Right atrium auricular region (tissue), 2 donors: ENCODE measurements around the gene EN2. TPM values are rescaled to one million over a fixed set of nuclear protein-coding genes. Genes with fewer than 3 reads are reported as not detected.

Source experiments
- DNase-seq: peaks from one replicate; pipeline ENCODE4 v3.0.0-alpha.2; 2019; ENCODE audit warnings: low spot score
- H3K27ac ChIP-seq, 2 donors: fragments of 200-600 bp; sonication (generic); 1 replicate in 1 of 2; 2 replicates in 1 of 2; pipeline ENCODE4 v1.5.1; 2016 to 2019
- H3K27me3 ChIP-seq, 2 donors: fragments of 200-600 bp; sonication (generic); one replicate each; pipeline versions ENCODE4 v1.5.1 to v1.6.0; 2017 to 2019
- H3K36me3 ChIP-seq: fragments of 200-600 bp; sonication (generic); one replicate; pipeline ENCODE4 v1.5.1; 2016
- H3K4me1 ChIP-seq, 2 donors: fragments of 200-600 bp; sonication (generic); one replicate each; pipeline versions ENCODE4 v1.5.1 to v1.6.0; 2017 to 2019
- H3K4me3 ChIP-seq, 2 donors: fragments of 200-600 bp; sonication (generic); 1 replicate in 1 of 2; 2 replicates in 1 of 2; pipeline ENCODE4 v1.5.1; 2017 to 2019; ENCODE audit warnings: mild to moderate bottlenecking in 1 of 2, moderate library complexity in 1 of 2
- H3K9me3 ChIP-seq, 2 donors: fragments of 200-600 bp; sonication (generic); one replicate each; pipeline ENCODE4 v1.5.1; 2019
- total RNA-seq, 2 donors: library from RNA; depleted of rRNA; stranded (reverse); fragments of >200 nt; gene quantifications; one replicate each; pipeline ENCODE4 v1.1.0, GENCODE V29; 2016
- TF ChIP-seq, protein P1 (sequence below), 2 donors: fragments of 200-600 bp; sonication (generic); IDR thresholded peaks; one replicate each; pipeline ENCODE4 v1.5.1; 2019; ENCODE audit warnings: antibody characterized with exemption in 2 of 2

Gene EN2
- total RNA-seq, 2 donors from 2014 or later = not detected

DNA sequence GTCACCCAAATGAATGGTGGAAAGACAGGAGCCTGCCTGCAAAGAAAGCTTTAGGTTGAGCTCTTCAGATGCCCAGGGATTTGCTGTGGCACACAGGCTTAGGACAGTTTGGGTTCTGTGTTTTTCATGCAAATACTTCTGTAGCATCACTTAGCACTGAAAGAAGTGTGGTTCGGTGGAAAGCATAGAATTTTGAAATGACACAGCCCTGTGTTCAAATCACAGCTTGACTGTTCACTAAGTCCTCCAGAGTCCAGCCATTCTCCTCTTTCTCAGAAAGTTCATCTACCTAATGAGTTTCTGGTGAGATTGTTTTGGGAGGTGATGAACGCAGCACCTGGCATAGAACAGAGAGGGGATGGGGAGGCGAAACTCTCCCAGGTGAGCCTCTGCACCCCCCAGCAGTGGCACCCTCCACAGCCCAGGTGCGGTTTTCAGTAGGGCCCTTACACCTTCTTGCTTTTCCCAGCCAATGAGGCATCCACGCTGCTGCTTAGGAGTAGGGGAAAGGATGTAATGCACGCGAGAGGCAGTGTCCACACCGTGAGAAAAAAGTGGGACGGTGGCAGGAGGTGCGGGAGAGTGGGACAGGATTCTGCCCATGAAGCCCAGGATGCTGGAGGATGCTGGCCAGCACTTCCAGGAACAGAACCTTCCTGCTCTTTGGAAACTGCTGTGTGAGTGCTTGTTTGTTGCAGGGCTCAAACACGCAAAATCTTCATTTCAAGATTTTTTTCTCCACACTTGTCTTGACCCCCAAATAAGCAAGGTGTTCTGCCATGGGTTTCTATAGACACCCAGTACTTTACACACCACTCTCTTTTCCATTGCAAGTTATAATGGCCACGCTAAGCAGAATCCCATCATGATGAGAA, 11.6 kb downstream of the EN2 start:
- Histone ChIP-seq H3K4me3 (no peak overlapping the region), H3K27ac (no peak overlapping the region), H3K4me1 (peaks cover 0 to 27% of the 10 kb centered on the region in 2 donors), H3K27me3 (peaks cover 58 to 75% of the 10 kb centered on the region in 2 donors), H3K9me3 (no peaks in the 10 kb centered on the region), H3K36me3 (no peaks in the 10 kb centered on the region)
- TF ChIP-seq, protein P1, sequence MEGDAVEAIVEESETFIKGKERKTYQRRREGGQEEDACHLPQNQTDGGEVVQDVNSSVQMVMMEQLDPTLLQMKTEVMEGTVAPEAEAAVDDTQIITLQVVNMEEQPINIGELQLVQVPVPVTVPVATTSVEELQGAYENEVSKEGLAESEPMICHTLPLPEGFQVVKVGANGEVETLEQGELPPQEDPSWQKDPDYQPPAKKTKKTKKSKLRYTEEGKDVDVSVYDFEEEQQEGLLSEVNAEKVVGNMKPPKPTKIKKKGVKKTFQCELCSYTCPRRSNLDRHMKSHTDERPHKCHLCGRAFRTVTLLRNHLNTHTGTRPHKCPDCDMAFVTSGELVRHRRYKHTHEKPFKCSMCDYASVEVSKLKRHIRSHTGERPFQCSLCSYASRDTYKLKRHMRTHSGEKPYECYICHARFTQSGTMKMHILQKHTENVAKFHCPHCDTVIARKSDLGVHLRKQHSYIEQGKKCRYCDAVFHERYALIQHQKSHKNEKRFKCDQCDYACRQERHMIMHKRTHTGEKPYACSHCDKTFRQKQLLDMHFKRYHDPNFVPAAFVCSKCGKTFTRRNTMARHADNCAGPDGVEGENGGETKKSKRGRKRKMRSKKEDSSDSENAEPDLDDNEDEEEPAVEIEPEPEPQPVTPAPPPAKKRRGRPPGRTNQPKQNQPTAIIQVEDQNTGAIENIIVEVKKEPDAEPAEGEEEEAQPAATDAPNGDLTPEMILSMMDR (IDR thresholded peaks at IDR 0.05) = no peak
- no peak for DNase-seq

DNA sequence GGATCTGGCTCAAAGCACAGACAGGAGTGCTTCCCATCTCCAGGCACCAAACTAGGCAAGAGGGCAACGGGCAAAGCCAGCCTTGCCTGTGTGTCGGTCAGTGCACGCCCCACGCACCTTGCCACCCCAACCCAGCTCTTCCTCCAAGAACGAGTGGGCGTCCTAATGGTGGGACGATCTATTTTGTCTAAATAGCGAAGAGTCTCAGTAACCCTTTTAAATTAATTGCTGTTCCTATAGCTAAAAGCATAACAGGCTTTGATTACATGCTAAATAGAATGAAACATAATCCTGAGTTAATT, 12.2 kb downstream of the EN2 start:
- DNase-seq = no peak
- Histone ChIP-seq H3K27ac (no peak overlapping the region), H3K4me3 (no peak overlapping the region), H3K27me3 (peaks cover 53 to 71% of the 10 kb centered on the region in 2 donors), H3K4me1 (peaks cover 0 to 27% of the 10 kb centered on the region in 2 donors), H3K36me3 (no peaks in the 10 kb centered on the region), H3K9me3 (no peaks in the 10 kb centered on the region)
- TF ChIP-seq, protein P1 (IDR thresholded peaks at IDR 0.05) = no peak

DNA sequence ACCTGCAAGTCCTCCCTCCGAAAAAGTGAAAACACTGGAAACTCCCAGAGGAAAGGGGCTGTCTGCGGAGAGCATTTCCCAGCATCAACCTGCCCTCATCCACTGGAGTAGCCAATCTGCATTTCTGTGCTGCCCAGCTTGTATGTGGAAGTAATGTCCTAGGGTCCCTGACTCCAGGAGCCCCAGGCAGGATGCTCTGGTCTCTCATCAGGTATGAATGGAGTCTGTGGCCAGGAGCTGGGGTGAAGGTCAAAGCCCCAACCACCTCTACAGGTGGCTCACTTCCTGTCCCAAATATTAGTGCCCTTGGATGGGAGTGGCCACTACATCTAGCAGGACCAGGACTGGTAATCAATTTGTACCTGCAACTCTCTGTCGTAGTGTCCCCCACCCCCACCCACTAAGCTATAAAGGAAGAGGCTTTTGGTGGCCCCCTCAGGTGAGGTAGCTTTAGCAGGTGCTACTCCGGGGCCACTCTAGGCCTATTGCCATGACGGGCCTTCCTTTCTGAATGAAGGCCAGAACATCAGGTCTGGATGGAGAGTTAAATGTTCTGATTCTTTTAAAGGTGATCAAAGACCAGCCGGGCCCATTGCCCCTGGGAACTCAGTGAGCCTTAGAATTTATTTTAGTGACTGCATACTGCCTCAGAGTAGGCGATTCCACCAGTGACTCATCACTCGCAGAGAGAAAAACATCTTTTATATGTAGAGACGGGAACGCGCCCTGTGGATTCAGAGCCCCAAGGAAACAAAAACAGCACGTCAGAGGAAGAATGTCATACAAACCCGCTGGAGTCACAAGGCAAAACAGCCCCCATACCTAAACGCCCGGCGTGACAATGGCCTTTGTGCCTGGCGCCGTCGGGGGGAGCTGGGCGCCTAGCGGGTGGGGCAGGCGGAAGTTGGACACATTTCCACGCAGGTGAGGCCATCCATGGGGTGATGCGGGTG, 13.0 kb downstream of the EN2 start:
- Histone ChIP-seq H3K4me1 (peaks cover 0 to 27% of the 10 kb centered on the region in 2 donors), H3K27me3 (peaks cover 44 to 64% of the 10 kb centered on the region in 2 donors), H3K27ac (no peak overlapping the region), H3K9me3 (peaks cover 0 to 5% of the 10 kb centered on the region in 2 donors), H3K36me3 (no peaks in the 10 kb centered on the region), H3K4me3 (no peak overlapping the region)
- TF ChIP-seq, protein P1 (IDR thresholded peaks at IDR 0.05) = no peak
- no peak for DNase-seq

GRCh38 chr7:155471718-155472117, 13.8 kb downstream of the EN2 start:
- Histone ChIP-seq H3K4me3 (no peak overlapping the region), H3K27me3 (peaks cover 37 to 56% of the 10 kb centered on the region in 2 donors), H3K4me1 (peaks cover 0 to 19% of the 10 kb centered on the region in 2 donors), H3K36me3 (no peaks in the 10 kb centered on the region), H3K9me3 (peaks cover 0 to 5% of the 10 kb centered on the region in 2 donors), H3K27ac (no peak overlapping the region)
- TF ChIP-seq, protein P1 (IDR thresholded peaks at IDR 0.05) = no peak
- no peak for DNase-seq

DNA sequence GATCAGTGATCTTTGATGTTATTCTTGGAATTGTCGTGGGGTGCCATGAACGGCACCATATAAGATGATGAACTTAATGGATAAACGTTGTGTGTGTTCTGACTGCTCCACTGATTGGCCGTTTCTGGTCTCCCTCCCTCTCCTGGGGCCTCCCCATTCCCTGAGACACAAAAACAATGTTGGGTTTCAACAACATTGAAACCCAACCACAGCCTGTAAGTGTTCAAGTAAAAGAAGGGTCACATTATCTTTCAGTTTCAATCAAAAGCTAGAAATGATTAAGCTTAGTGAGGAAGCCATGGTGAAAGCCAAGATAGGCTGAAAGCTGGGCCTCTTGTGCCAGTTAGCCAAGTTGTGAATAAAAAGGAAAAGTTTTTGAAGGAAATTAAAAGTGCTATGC, 19.5 kb downstream of the EN2 start:
- H3K4me3 ChIP-seq = no peak overlapping the region
- no peak overlapping the region for H3K27ac ChIP-seq
- peaks cover 0 to 6% of the 10 kb centered on the region in 2 donors for H3K27me3 ChIP-seq
- H3K4me1 ChIP-seq = no peaks in the 10 kb centered on the region
- no peaks in the 10 kb centered on the region for H3K36me3 ChIP-seq
- TF ChIP-seq, protein P1 (IDR thresholded peaks at IDR 0.05) = no peak
- DNase-seq = no peak
- peaks cover 0 to 5% of the 10 kb centered on the region in 2 donors for H3K9me3 ChIP-seq
